K562 (cell line): Measurements from ENCODE around the gene APC2. TPM values are rescaled to one million over a fixed set of nuclear protein-coding genes. Genes with fewer than 3 reads are reported as not detected.

Experiments
- CBX5 ChIP-seq: IDR thresholded peaks from 2 replicates; pipeline ENCODE4 v1.6.1; 2014; ENCODE audit warnings: low read depth, borderline replicate concordance
- EGR1 ChIP-seq: fragments of 450-650 bp; conservative IDR thresholded peaks from 2 replicates; pipeline ENCODE4 v1.6.1; 2017; ENCODE audit warnings: mild to moderate bottlenecking
- HMGN3 ChIP-seq: IDR thresholded peaks from 2 replicates; pipeline ENCODE4 v1.6.1; 2011; ENCODE audit warnings: borderline replicate concordance, low read depth, mild to moderate bottlenecking, mixed read lengths, low read length; ENCODE audit not compliant: insufficient read length; ENCODE audit errors: extremely low read depth
- KAT7 ChIP-seq: sonication (generic); formaldehyde crosslinking; IDR thresholded peaks from 2 replicates; pipeline ENCODE4 v1.8.0; 2022; ENCODE audit warnings: missing genetic modification reagents, mild to moderate bottlenecking, borderline replicate concordance
- MED1 ChIP-seq: sonication (generic); formaldehyde crosslinking; IDR thresholded peaks from 2 replicates; pipeline ENCODE4 v1.8.1; 2023; ENCODE audit warnings: missing genetic modification reagents, borderline replicate concordance
- PHB2 ChIP-seq: fragments of 450-650 bp; IDR thresholded peaks from 2 replicates; pipeline ENCODE4 v1.6.1; 2017; ENCODE audit warnings: low read depth
- POLR2B ChIP-seq: fragments of 450-650 bp; IDR thresholded peaks from 2 replicates; pipeline ENCODE4 v1.6.1; 2018; ENCODE audit warnings: low read depth; ENCODE audit not compliant: partially characterized antibody
- TAF1 ChIP-seq: IDR thresholded peaks from 2 replicates; pipeline ENCODE4 v1.6.1; 2011; ENCODE audit warnings: mild to moderate bottlenecking, low read length, moderate library complexity; ENCODE audit not compliant: insufficient read depth, control insufficient read depth, severe bottlenecking; ENCODE audit errors: extremely low read depth
- ZNF77 ChIP-seq: fragments of 250-450 bp; sonication (Bioruptor Pico); IDR thresholded peaks from 2 replicates; pipeline ENCODE4 v1.5.0; 2020
- polyA plus RNA-seq, 8 experiments: library from polyadenylated mRNA; depleted of rRNA in 4 of 8; stranded (reverse) in 5 of 8; unstranded in 3 of 8; fragments of >200 nt; fragmentation: Nextera tagmentation in 2 of 8; fragmentation: Illumina TruSeq in 1 of 8; extraction: Ambion mirVana in 2 of 8; extraction: Trizol in 1 of 8; gene quantifications; 2 replicates each; pipeline versions ENCODE4 v1.2.1 to v1.2.3, GENCODE V29; 2011 to 2014; ENCODE audit warnings: inconsistent platforms in 1 of 8, missing spikeins in 1 of 8
- total RNA-seq, 7 experiments: library from RNA; depleted of rRNA in 6 of 7; stranded (reverse); fragments of >200 nt in 6 of 7; fragmentation: Illumina TruSeq in 2 of 7; extraction: Trizol in 2 of 7; gene quantifications; 2 replicates each; pipeline versions ENCODE4 v1.2.1 to v1.2.3, GENCODE V29; 2011 to 2021; ENCODE audit warnings: low replicate concordance in 1 of 7
- TF ChIP-seq, protein P1 (sequence below): fragments of 450-650 bp; IDR thresholded peaks from 2 replicates; pipeline ENCODE4 v1.6.1; 2016; ENCODE audit warnings: mild to moderate bottlenecking, moderate library complexity
- TF ChIP-seq, protein P2 (sequence below): fragments of 200-800 bp; sonication (Bioruptor generic); IDR thresholded peaks from 2 replicates; pipeline ENCODE4 v1.6.1; 2017; ENCODE audit warnings: missing genetic modification characterization, missing compliant biosample characterization
- TF ChIP-seq, protein P3 (sequence below): fragments of 250-450 bp; sonication (Bioruptor Pico); IDR thresholded peaks from 2 replicates; pipeline ENCODE4 v1.8.0; 2022; ENCODE audit warnings: inconsistent platforms, mild to moderate bottlenecking, moderate library complexity, borderline replicate concordance

Gene APC2
- total and polyA plus RNA-seq, 9 of the 15 experiments (the other 6 are each of a cell fraction or from before 2014, with no cell fraction given), result 0.01 to 0.40 (median 0.05) TPM; not detected in 3

DNA sequence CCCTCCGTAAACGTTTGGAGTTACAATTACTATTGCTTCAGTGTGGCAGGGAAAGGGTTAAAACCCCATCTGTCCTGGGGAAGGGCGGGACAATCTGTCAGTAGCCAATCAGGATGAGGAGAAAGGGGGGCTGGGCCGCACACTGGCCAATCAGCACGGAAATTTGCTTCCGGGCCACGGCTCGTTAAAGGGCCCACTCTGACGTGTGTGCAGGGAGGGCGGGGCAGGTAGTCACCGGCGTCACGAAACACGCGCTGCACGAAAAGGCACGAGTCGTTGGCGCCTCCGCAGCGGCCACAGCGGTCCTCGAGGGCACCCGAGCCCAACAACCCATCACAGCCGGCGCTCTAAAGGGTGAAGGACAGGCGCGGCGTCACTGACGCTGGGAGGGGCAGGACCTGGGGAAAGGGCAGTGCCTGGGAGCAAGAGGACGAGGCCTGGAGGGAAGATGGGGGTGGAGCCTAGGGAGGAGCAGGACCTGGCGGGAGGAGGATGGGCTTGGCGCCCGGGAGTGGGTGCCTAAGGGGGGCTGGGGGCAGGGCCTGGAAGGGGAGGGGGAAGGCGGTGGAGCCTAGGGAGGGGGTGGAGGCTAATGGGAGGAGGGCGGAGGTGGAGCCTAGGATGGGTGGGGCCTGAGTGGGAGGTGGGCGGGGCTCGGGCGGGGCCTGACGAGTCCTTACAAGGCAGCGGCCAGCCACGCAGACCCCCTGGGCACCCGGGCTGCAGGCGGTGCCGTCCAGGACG is 58.0 kb downstream of the APC2 start (continued):
- TF ChIP-seq, protein P1, sequence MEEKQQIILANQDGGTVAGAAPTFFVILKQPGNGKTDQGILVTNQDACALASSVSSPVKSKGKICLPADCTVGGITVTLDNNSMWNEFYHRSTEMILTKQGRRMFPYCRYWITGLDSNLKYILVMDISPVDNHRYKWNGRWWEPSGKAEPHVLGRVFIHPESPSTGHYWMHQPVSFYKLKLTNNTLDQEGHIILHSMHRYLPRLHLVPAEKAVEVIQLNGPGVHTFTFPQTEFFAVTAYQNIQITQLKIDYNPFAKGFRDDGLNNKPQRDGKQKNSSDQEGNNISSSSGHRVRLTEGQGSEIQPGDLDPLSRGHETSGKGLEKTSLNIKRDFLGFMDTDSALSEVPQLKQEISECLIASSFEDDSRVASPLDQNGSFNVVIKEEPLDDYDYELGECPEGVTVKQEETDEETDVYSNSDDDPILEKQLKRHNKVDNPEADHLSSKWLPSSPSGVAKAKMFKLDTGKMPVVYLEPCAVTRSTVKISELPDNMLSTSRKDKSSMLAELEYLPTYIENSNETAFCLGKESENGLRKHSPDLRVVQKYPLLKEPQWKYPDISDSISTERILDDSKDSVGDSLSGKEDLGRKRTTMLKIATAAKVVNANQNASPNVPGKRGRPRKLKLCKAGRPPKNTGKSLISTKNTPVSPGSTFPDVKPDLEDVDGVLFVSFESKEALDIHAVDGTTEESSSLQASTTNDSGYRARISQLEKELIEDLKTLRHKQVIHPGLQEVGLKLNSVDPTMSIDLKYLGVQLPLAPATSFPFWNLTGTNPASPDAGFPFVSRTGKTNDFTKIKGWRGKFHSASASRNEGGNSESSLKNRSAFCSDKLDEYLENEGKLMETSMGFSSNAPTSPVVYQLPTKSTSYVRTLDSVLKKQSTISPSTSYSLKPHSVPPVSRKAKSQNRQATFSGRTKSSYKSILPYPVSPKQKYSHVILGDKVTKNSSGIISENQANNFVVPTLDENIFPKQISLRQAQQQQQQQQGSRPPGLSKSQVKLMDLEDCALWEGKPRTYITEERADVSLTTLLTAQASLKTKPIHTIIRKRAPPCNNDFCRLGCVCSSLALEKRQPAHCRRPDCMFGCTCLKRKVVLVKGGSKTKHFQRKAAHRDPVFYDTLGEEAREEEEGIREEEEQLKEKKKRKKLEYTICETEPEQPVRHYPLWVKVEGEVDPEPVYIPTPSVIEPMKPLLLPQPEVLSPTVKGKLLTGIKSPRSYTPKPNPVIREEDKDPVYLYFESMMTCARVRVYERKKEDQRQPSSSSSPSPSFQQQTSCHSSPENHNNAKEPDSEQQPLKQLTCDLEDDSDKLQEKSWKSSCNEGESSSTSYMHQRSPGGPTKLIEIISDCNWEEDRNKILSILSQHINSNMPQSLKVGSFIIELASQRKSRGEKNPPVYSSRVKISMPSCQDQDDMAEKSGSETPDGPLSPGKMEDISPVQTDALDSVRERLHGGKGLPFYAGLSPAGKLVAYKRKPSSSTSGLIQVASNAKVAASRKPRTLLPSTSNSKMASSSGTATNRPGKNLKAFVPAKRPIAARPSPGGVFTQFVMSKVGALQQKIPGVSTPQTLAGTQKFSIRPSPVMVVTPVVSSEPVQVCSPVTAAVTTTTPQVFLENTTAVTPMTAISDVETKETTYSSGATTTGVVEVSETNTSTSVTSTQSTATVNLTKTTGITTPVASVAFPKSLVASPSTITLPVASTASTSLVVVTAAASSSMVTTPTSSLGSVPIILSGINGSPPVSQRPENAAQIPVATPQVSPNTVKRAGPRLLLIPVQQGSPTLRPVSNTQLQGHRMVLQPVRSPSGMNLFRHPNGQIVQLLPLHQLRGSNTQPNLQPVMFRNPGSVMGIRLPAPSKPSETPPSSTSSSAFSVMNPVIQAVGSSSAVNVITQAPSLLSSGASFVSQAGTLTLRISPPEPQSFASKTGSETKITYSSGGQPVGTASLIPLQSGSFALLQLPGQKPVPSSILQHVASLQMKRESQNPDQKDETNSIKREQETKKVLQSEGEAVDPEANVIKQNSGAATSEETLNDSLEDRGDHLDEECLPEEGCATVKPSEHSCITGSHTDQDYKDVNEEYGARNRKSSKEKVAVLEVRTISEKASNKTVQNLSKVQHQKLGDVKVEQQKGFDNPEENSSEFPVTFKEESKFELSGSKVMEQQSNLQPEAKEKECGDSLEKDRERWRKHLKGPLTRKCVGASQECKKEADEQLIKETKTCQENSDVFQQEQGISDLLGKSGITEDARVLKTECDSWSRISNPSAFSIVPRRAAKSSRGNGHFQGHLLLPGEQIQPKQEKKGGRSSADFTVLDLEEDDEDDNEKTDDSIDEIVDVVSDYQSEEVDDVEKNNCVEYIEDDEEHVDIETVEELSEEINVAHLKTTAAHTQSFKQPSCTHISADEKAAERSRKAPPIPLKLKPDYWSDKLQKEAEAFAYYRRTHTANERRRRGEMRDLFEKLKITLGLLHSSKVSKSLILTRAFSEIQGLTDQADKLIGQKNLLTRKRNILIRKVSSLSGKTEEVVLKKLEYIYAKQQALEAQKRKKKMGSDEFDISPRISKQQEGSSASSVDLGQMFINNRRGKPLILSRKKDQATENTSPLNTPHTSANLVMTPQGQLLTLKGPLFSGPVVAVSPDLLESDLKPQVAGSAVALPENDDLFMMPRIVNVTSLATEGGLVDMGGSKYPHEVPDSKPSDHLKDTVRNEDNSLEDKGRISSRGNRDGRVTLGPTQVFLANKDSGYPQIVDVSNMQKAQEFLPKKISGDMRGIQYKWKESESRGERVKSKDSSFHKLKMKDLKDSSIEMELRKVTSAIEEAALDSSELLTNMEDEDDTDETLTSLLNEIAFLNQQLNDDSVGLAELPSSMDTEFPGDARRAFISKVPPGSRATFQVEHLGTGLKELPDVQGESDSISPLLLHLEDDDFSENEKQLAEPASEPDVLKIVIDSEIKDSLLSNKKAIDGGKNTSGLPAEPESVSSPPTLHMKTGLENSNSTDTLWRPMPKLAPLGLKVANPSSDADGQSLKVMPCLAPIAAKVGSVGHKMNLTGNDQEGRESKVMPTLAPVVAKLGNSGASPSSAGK, result peak; percentile 97
- TF ChIP-seq MED1, result no peak
- no peak for TF ChIP-seq CBX5
- TF ChIP-seq KAT7 (CRISPR knock-in tag), result no peak
- TF ChIP-seq TAF1, result peak; percentile 16
- TF ChIP-seq, protein P2, sequence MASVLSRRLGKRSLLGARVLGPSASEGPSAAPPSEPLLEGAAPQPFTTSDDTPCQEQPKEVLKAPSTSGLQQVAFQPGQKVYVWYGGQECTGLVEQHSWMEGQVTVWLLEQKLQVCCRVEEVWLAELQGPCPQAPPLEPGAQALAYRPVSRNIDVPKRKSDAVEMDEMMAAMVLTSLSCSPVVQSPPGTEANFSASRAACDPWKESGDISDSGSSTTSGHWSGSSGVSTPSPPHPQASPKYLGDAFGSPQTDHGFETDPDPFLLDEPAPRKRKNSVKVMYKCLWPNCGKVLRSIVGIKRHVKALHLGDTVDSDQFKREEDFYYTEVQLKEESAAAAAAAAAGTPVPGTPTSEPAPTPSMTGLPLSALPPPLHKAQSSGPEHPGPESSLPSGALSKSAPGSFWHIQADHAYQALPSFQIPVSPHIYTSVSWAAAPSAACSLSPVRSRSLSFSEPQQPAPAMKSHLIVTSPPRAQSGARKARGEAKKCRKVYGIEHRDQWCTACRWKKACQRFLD (CRISPR knock-in tag), result peak; percentile 69; the same call in 1 of the 2 replicates
- TF ChIP-seq ZNF77 (CRISPR knock-in tag), result no peak
- no peak for TF ChIP-seq PHB2
- TF ChIP-seq POLR2B, result peak; percentile 51
- TF ChIP-seq, protein P3, sequence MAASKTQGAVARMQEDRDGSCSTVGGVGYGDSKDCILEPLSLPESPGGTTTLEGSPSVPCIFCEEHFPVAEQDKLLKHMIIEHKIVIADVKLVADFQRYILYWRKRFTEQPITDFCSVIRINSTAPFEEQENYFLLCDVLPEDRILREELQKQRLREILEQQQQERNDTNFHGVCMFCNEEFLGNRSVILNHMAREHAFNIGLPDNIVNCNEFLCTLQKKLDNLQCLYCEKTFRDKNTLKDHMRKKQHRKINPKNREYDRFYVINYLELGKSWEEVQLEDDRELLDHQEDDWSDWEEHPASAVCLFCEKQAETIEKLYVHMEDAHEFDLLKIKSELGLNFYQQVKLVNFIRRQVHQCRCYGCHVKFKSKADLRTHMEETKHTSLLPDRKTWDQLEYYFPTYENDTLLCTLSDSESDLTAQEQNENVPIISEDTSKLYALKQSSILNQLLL, result no peak
- TF ChIP-seq HMGN3, result peak; percentile 66
- peak; percentile 46; the same call in 1 of the 2 replicates for TF ChIP-seq EGR1
